ENCODE results near the gene LTBP3.

Gene LTBP3

DNA sequence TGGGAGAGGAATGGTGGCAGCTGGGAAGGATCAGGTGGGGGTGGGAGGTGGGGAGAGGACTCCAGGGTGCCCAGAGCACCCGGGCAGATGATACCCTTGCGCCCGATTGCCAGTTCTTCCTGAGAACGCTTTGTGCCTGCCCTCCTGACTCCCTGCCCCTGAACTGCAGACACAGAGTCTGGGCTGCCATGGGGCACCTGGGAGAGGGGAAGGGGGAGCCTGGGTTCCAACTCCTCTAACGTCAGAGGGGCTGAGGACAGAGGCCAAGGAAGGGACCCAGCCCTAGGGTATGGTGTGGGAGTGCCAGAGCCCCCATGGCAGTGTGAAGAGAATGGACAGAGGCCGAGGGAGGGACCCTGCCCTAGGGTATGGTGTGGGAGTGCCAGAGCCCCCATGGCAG lies 38.4 kb upstream of the LTBP3 start:
- H3K9me3 ChIP-seq (ENCODE audit: insufficient read depth, low read depth, low read length), result no peaks in the 10 kb centered on the region
- H3K9ac ChIP-seq (ENCODE audit: low read depth, low read length, poor library complexity, severe bottlenecking), result no peak overlapping the region
- H3K9me2 ChIP-seq (replicated peaks; ENCODE audit: low read depth, low read length), result no peaks in the 10 kb centered on the region
- no peaks in the 10 kb centered on the region for H3K4me1 ChIP-seq (ENCODE audit: insufficient read depth, low read length, poor library complexity, severe bottlenecking)
- H3F3A ChIP-seq (ENCODE audit: low read depth), result no peaks in the 10 kb centered on the region
- H3K27me3 ChIP-seq (ENCODE audit: insufficient read depth, low read length, poor library complexity, severe bottlenecking), result no peaks in the 10 kb centered on the region
- no peaks in the 10 kb centered on the region for H3K79me2 ChIP-seq (ENCODE audit: insufficient read depth, low read length)
- no peaks in the 10 kb centered on the region for H4K20me1 ChIP-seq (ENCODE audit: insufficient read depth, low read length, poor library complexity, severe bottlenecking)
- no peak overlapping the region for H3K4me2 ChIP-seq (ENCODE audit: low read depth, low read length, poor library complexity, severe bottlenecking)
- TF ChIP-seq, protein P1, sequence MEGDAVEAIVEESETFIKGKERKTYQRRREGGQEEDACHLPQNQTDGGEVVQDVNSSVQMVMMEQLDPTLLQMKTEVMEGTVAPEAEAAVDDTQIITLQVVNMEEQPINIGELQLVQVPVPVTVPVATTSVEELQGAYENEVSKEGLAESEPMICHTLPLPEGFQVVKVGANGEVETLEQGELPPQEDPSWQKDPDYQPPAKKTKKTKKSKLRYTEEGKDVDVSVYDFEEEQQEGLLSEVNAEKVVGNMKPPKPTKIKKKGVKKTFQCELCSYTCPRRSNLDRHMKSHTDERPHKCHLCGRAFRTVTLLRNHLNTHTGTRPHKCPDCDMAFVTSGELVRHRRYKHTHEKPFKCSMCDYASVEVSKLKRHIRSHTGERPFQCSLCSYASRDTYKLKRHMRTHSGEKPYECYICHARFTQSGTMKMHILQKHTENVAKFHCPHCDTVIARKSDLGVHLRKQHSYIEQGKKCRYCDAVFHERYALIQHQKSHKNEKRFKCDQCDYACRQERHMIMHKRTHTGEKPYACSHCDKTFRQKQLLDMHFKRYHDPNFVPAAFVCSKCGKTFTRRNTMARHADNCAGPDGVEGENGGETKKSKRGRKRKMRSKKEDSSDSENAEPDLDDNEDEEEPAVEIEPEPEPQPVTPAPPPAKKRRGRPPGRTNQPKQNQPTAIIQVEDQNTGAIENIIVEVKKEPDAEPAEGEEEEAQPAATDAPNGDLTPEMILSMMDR (conservative IDR thresholded peaks at IDR 0.05; ENCODE audit: low read length), result no peak
- no peak for TF ChIP-seq EZH2phosphoT487 (IDR thresholded peaks at IDR 0.05; ENCODE audit: borderline replicate concordance)
- H3K4me3 ChIP-seq (ENCODE audit: low read length, poor library complexity, severe bottlenecking), result no peak overlapping the region
- H2AFZ ChIP-seq (ENCODE audit: low read length), result no peak overlapping the region
- H3K36me3 ChIP-seq (ENCODE audit: insufficient read depth, low read length), result peaks cover 6% of the 10 kb centered on the region; the same call in 1 of the 2 replicates

DNA sequence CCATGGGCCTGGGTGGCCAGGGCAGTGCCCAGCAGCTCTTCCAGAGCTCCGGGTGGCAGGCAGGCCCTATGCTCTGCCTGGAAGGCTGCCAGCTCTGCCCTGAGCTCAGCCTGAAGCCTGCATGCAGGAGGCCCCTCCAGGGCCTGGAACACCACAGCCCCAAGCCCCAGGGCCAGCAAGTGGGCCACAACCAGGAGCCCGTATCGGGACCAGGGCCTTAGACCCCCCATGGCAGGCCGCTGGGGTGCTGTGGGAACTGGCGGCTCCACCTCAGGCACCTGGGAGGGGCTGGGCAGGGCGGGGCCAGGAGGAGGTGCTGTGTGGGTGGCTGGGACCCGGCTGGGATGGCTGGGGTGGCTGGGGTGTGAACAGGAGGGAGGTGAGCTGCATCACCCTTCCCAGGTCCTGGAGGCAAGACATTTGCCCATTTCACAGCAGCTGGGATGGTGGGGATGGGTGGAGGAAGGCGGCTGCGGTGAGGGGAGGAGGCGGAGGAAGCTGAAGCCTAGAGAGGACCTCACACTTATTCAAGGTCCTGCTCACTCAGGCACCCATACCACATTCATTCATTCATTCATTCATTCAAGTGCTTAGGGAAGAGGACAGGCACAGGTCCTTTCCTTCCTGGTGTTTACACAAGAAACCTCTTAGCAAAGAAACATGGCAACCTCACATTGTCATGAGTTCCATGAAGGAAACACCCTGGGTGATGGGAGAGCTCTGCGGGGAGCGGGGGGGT lies 37.6 kb upstream of the LTBP3 start, which contains the start of gene KCNK7:
KCNK7 (minus strand) TSS at position 258 of the 739 bp plus-strand sequence; CDS start at position 230, 28 bp downstream.
- Histone ChIP-seq H3K27me3 (ENCODE audit: insufficient read depth, low read length, poor library complexity, severe bottlenecking) (no peaks in the 10 kb centered on the region), H3K9me3 (ENCODE audit: insufficient read depth, low read depth, low read length) (no peaks in the 10 kb centered on the region), H2AFZ (ENCODE audit: low read length) (no peak within 1 kb of the TSS), H3K36me3 (ENCODE audit: insufficient read depth, low read length) (peaks cover 6% of the 10 kb centered on the region; the same call in 1 of the 2 replicates), H4K20me1 (ENCODE audit: insufficient read depth, low read length, poor library complexity, severe bottlenecking) (no peaks in the 10 kb centered on the region), H3F3A (ENCODE audit: low read depth) (no peaks in the 10 kb centered on the region), H3K9ac (ENCODE audit: low read depth, low read length, poor library complexity, severe bottlenecking) (no peak within 1 kb of the TSS), H3K9me2 (replicated peaks; ENCODE audit: low read depth, low read length) (no peaks in the 10 kb centered on the region), H3K4me2 (ENCODE audit: low read depth, low read length, poor library complexity, severe bottlenecking) (no peak within 1 kb of the TSS), H3K4me3 (ENCODE audit: low read length, poor library complexity, severe bottlenecking) (no peak within 1 kb of the TSS), H3K4me1 (ENCODE audit: insufficient read depth, low read length, poor library complexity, severe bottlenecking) (no peaks in the 10 kb centered on the region), H3K79me2 (ENCODE audit: insufficient read depth, low read length) (no peaks in the 10 kb centered on the region)
- TF ChIP-seq, protein P1 (conservative IDR thresholded peaks at IDR 0.05; ENCODE audit: low read length), result no peak
- TF ChIP-seq EZH2phosphoT487 (IDR thresholded peaks at IDR 0.05; ENCODE audit: borderline replicate concordance), result no peak

DNA sequence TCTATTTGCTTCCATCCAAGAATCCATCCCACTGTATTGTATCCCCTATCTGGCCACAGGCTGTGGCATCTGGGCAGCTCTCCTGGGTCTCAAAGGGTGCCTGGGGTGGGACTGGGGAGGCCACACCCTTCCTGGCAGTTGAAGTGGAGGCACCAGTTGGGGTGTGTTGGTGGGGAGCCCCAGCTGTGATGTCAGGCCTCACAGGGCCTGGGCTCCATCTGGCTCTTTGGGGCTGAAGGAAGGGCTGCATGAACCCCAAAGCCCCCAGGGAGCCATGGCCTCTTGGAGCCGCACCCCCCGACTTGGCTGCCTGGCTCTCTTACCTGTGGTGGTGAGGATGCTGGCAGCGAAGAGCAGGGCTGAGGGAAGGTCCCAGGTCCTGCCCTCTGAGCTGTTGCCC lies 37.0 kb upstream of the LTBP3 start:
- Histone ChIP-seq H3K4me1 (ENCODE audit: insufficient read depth, low read length, poor library complexity, severe bottlenecking) (no peaks in the 10 kb centered on the region), H3F3A (ENCODE audit: low read depth) (no peaks in the 10 kb centered on the region), H3K4me3 (ENCODE audit: low read length, poor library complexity, severe bottlenecking) (no peak overlapping the region), H3K4me2 (ENCODE audit: low read depth, low read length, poor library complexity, severe bottlenecking) (no peak overlapping the region), H3K27me3 (ENCODE audit: insufficient read depth, low read length, poor library complexity, severe bottlenecking) (no peaks in the 10 kb centered on the region), H3K36me3 (ENCODE audit: insufficient read depth, low read length) (peaks cover 6% of the 10 kb centered on the region; the same call in 1 of the 2 replicates), H4K20me1 (ENCODE audit: insufficient read depth, low read length, poor library complexity, severe bottlenecking) (no peaks in the 10 kb centered on the region), H3K9me2 (replicated peaks; ENCODE audit: low read depth, low read length) (no peaks in the 10 kb centered on the region), H3K79me2 (ENCODE audit: insufficient read depth, low read length) (no peaks in the 10 kb centered on the region), H2AFZ (ENCODE audit: low read length) (no peak overlapping the region), H3K9ac (ENCODE audit: low read depth, low read length, poor library complexity, severe bottlenecking) (no peak overlapping the region), H3K9me3 (ENCODE audit: insufficient read depth, low read depth, low read length) (no peaks in the 10 kb centered on the region)
- TF ChIP-seq EZH2phosphoT487 (IDR thresholded peaks at IDR 0.05; ENCODE audit: borderline replicate concordance), result no peak
- TF ChIP-seq, protein P1 (conservative IDR thresholded peaks at IDR 0.05; ENCODE audit: low read length), result no peak
